HUES6 (cell line): ENCODE data around the gene CNDP2.

Experiments used
- H3K27ac ChIP-seq: 2 replicates; pipeline ENCODE4 v1.7.0; 2013; ENCODE audit warnings: low read depth, mild to moderate bottlenecking, low read length, inconsistent platforms
- H3K27me3 ChIP-seq: 2 replicates; pipeline ENCODE4 v1.6.1; 2013; ENCODE audit warnings: low read length; ENCODE audit not compliant: control insufficient read depth, insufficient read depth
- H3K36me3 ChIP-seq: 2 replicates; pipeline ENCODE4 v1.6.1; 2013; ENCODE audit warnings: low read length; ENCODE audit not compliant: control insufficient read depth, insufficient read depth
- H3K4me1 ChIP-seq: 2 replicates; pipeline ENCODE4 v1.6.1; 2013; ENCODE audit warnings: low read length; ENCODE audit not compliant: control insufficient read depth, insufficient read depth
- H3K4me3 ChIP-seq: 2 replicates; pipeline ENCODE4 v1.5.1; 2013; ENCODE audit warnings: low read depth, low read length
- H3K9ac ChIP-seq: one replicate; pipeline ENCODE4 v1.6.1; 2013; ENCODE audit warnings: mild to moderate bottlenecking, low read length
- H3K9me3 ChIP-seq: 2 replicates; pipeline ENCODE4 v1.6.1; 2013; ENCODE audit warnings: low read depth, low read length; ENCODE audit not compliant: control insufficient read depth, insufficient read depth

CNDP2 gene

GRCh38 chr18:74529811-74530583 lies 33.8 kb downstream of the CNDP2 start:
- no peak overlapping the region for H3K4me3 ChIP-seq
- no peak overlapping the region for H3K9ac ChIP-seq
- H3K27ac ChIP-seq = no peak overlapping the region
- no peaks in the 10 kb centered on the region for H3K36me3 ChIP-seq
- no peaks in the 10 kb centered on the region for H3K4me1 ChIP-seq
- H3K9me3 ChIP-seq = no peaks in the 10 kb centered on the region
- H3K27me3 ChIP-seq = 0 out of 2 replicates have a peak, but pooled peaks cover 4% of the 10 kb centered on the region

DNA sequence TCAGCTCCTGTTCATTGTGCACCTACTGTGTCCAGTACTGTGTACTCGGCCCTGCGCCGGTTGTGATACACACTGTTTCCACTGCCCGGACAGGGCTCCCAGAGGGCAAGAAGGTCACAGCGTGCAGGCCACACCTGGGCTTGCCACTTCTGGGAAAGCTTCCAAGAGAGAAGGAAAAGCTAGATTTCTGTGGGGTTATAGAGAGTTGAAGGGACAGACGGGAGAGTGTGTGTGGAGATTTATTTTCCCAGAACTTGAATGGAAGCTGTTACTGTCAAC lies 34.4 kb downstream of the CNDP2 start:
- no peak overlapping the region for H3K27ac ChIP-seq

DNA sequence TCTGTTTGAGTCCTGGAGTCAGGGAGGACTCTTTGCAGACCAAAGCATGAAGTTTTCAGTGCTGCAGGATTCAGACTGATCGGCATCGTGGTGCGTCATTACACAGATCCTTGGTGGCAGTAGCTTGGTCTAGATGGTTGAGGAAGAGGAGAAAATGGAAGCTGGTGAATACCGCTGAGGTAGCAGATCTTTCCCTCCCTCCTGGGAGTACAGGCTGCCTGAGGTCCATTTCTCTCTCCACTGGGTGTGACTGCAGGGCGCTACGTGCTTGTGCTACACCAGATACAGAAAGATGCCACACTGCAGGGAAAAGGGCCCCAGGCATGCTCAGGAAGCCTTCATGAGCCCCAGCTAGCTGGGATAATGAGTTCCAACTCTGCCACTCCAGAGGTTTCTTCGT lies 34.9 kb downstream of the CNDP2 start:
- H3K9me3 ChIP-seq = no peaks in the 10 kb centered on the region
- no peaks in the 10 kb centered on the region for H3K36me3 ChIP-seq
- H3K4me1 ChIP-seq = no peaks in the 10 kb centered on the region
- H3K9ac ChIP-seq = no peak overlapping the region
- no peak overlapping the region for H3K4me3 ChIP-seq
- H3K27me3 ChIP-seq = 0 out of 2 replicates have a peak, but pooled peaks cover 4% of the 10 kb centered on the region
- no peak overlapping the region for H3K27ac ChIP-seq

More for the DNA sequence above, 34.4 kb downstream of the CNDP2 start:
- Histone ChIP-seq H3K36me3 (no peaks in the 10 kb centered on the region), H3K9me3 (no peaks in the 10 kb centered on the region), H3K4me1 (no peaks in the 10 kb centered on the region), H3K9ac (no peak overlapping the region), H3K4me3 (no peak overlapping the region), H3K27me3 (0 out of 2 replicates have a peak, but pooled peaks cover 4% of the 10 kb centered on the region)

DNA sequence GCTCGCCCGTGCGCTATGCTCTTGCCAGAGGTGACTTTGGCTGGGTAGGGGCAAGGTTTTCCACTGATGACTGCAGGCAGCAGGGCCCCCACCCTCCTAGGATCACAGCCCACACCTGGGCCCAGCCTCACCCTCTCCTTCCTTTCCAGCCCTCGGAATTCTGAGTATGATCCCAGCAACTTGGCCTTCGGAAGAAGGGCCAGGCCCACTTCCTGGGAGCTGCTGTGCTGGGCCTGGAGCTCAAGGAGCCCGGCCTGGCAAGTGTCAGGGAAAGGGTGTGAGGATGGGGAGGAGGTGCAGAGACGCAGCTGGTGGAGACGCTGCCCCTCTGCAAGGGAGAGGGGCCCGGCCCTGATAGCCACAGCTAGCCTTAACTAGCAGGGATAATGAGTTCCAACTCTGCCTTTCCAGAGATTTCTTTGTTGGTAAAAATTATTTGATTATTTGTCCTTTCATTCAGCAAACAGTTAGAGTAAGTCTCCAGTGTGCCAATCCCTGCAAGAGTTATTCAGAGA lies 36.4 kb downstream of the CNDP2 start:
- no peak overlapping the region for H3K9ac ChIP-seq

GRCh38 chr18:74533666-74534065 lies 37.5 kb downstream of the CNDP2 start:
- H3K9ac ChIP-seq = no peak overlapping the region
- H3K36me3 ChIP-seq = no peaks in the 10 kb centered on the region
- H3K27me3 ChIP-seq = 0 out of 2 replicates have a peak, but pooled peaks cover 4% of the 10 kb centered on the region
- H3K4me1 ChIP-seq = no peaks in the 10 kb centered on the region
- H3K27ac ChIP-seq = no peak overlapping the region
- H3K4me3 ChIP-seq = no peak overlapping the region
- no peaks in the 10 kb centered on the region for H3K9me3 ChIP-seq

More for the DNA sequence above, 36.4 kb downstream of the CNDP2 start:
- Histone ChIP-seq H3K9me3 (no peaks in the 10 kb centered on the region), H3K27me3 (0 out of 2 replicates have a peak, but pooled peaks cover 4% of the 10 kb centered on the region), H3K36me3 (no peaks in the 10 kb centered on the region), H3K4me1 (no peaks in the 10 kb centered on the region), H3K27ac (no peak overlapping the region), H3K4me3 (no peak overlapping the region)

DNA sequence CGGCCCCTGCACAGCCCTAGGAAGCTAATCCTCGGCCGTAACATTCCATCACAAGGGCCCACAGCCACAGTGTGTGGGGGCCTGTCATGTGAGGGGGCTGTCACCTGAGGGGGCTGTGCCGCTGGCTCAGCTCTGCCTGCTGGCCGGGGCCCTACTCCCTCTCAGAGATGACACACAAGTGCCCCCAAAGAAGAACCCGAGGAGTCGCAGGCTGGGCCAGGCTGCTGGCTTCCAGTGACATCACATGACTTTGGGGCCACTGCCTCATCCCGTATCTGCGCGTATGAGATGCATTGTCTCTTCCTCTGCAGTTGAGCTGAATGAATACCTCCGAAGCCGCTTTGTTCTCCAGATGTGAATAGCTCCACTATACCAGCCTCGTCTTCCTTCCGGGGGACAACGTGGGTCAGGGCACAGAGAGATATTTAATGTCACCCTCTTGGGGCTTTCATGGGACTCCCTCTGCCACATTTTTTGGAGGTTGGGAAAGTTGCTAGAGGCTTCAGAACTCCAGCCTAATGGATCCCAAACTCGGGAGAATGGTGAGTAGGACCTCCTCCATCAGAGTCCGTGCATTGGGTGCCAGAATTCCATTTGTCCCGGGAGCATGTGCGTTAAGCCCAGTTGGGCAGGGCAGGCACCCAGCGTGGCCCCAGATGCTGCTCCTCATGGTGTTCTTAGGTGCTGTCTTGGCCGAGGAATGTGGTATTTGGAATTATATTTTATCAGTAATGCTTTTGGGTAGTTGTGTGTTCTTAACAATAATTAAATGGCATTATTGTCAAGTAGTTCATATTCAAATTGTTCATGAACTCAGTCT lies 38.2 kb downstream of the CNDP2 start, which contains the start of gene CNDP1:
TSS of gene CNDP1 (plus strand) at position 351 of the 820 bp plus-strand sequence. CDS start at position 519, 168 bp downstream.
- no peak within 1 kb of the TSS for H3K4me3 ChIP-seq
- no peaks in the 10 kb centered on the region for H3K4me1 ChIP-seq
- H3K9ac ChIP-seq = no peak within 1 kb of the TSS
- no peaks in the 10 kb centered on the region for H3K9me3 ChIP-seq
- H3K27ac ChIP-seq = no peak within 1 kb of the TSS
- no peaks in the 10 kb centered on the region for H3K36me3 ChIP-seq
- H3K27me3 ChIP-seq = 0 out of 2 replicates have a peak, but pooled peaks cover 4% of the 10 kb centered on the region

DNA sequence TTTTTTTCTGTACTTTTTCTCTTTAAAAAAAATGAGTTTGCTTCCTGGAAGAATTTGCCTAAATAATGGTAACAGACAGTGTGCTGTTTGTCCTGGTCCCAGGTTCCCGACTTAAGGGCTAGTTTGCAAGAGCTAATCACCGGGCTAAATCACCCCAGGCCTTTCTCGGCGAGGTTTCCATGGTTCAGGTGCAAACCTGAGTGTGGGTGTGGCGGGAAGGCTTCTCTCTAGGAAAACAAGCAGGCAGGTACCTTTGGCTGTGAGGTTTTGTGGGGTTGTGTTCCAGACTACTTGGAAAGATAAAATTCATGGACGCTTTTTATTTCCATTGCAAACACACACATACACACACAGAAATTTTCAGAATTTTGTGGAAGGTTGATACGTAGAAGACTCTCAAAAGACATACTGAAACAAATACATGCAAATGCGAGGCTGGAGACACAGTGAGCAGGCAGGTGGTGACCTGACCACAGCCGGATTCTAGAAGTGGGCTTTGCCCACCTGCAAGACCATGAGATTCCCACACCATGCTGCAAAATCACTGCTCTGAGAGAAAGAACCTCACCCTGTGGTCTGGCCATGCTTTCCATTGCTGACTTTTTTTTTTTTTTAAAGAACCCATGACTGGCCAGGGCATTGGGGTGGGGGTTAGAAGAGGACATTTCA lies 39.0 kb downstream of the CNDP2 start:
- Histone ChIP-seq H3K27me3 (0 out of 2 replicates have a peak, but pooled peaks cover 4% of the 10 kb centered on the region), H3K36me3 (no peaks in the 10 kb centered on the region)

GRCh38 chr18:74539289-74539688 lies 43.1 kb downstream of the CNDP2 start:
- Histone ChIP-seq H3K9ac (no peak overlapping the region), H3K9me3 (no peaks in the 10 kb centered on the region), H3K4me1 (no peaks in the 10 kb centered on the region), H3K27ac (no peak overlapping the region), H3K36me3 (no peaks in the 10 kb centered on the region), H3K27me3 (no peaks in the 10 kb centered on the region), H3K4me3 (no peak overlapping the region)

More for the DNA sequence above, 39.0 kb downstream of the CNDP2 start:
- H3K9me3 ChIP-seq = no peaks in the 10 kb centered on the region
- H3K27ac ChIP-seq = no peak overlapping the region
- H3K4me1 ChIP-seq = no peaks in the 10 kb centered on the region
- H3K4me3 ChIP-seq = no peak overlapping the region
- no peak overlapping the region for H3K9ac ChIP-seq

GRCh38 chr18:74540652-74541421 lies 44.7 kb downstream of the CNDP2 start:
- H3K9ac ChIP-seq = no peak overlapping the region
- H3K27ac ChIP-seq = no peak overlapping the region
- H3K36me3 ChIP-seq = no peaks in the 10 kb centered on the region
- no peak overlapping the region for H3K4me3 ChIP-seq
- H3K27me3 ChIP-seq = no peaks in the 10 kb centered on the region
- H3K9me3 ChIP-seq = peaks cover under 1% of the 10 kb centered on the region; the same call in 1 of the 2 replicates
- no peaks in the 10 kb centered on the region for H3K4me1 ChIP-seq
